Urothelium cell line (cell line): ENCODE results near the gene WDR72.
"Not testable (repeated sequence)": the region's sequence is repeated elsewhere in the genome, so short reads cannot be mapped to it uniquely, and the experiment has no call there.

Source experiments
- DNase-seq: peaks from one replicate; pipeline ENCODE4 v3.0.0; 2011; ENCODE audit warnings: low spot score, mixed read lengths
- FAIRE-seq: peaks from 2 replicates; lab custom pipeline; 2011; peaks lifted over from hg19 to GRCh38; lab: Jason Lieb, UNC

Gene WDR72

DNA sequence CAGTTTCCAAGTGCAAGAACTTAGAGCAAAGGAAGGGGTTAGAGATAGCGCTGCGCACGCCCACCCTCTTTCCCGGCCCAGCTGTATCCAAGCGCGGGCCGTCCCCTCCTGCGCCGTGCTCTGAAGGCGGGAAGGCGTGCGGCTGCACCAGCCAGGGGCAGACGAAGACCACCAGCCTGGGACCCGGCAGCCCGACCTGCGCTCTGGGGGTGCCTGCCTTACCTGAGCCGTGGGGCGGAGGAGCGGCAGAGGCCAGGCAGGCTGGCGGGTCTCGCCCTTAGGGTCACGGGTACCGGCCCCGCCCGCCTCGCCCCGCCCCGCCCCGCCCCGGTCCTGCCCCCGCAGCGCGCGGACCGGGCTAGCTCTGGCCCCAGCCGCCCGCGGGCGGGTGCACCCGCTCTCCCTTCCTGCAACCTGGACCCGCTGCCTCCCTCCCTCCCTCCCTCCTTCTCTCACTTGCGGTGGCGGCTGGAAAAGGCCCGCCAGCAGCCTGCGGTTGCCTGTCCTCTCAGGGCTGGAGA is at the start of gene WDR72:
WDR72 (minus strand) TSS at position 253 of the 521 bp plus-strand sequence. CDS start 26,514 bp downstream, outside the sequence.
- DNase-seq (no peak), FAIRE-seq (no peak)

DNA sequence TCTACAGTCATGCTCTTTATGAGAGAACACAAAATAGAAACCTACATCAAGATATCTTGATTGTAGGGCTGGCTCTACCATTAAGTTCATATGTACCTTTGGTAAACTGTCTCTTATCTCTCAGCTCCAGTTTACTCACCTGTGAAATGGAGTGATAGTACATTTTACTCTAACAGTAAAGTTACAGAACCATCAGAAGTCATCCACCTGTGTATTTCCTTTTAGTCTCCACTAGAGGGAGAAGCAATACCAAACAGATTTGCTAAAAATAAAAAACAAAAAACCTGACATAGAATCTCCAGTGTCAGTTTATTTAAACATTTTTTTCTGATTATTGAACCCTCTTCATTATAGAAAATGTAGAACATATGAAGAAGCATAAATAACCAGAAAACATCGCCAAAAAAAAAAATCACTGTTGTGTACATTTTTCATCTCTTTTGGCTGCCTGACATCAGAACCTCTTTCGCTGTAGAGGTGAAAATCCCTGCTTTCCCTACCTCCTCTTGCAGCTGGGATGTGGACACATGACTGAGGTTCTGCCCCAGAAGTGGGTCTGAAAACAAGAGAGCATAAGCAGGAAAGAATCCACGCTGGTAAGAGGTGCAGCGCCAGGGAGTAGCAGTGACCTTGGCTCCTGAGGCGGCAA is 48.7 kb upstream of the WDR72 start:
- DNase-seq, result no peak
- FAIRE-seq, result no peak

GRCh38 chr15:53807501-53807900 is 48.0 kb upstream of the WDR72 start:
- FAIRE-seq (no peak), DNase-seq (no peak)

DNA sequence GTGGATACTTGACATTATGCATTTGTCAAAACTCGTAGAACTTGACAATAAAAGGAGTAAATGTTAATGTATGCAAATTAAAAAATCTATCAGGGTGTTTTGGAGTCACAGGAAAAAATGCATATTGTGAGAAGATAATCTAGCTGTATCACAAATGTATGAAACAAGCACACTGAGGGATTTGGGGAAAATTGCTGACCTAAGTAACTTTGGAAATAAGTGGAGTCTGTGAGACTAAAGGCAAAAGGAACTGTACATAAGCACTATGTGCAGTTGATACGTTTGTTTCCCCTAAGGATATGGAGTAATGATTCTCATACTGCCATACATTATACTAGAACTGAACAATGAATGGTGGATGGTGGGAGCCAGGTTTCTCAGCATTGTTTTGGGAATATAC is 43.2 kb upstream of the WDR72 start:
- FAIRE-seq (no peak), DNase-seq (no peak)

- DNase-seq (no peak), FAIRE-seq (no peak)
Observed at GRCh38 chr15:53791581-53791980, 32.1 kb upstream of the WDR72 start.

DNA sequence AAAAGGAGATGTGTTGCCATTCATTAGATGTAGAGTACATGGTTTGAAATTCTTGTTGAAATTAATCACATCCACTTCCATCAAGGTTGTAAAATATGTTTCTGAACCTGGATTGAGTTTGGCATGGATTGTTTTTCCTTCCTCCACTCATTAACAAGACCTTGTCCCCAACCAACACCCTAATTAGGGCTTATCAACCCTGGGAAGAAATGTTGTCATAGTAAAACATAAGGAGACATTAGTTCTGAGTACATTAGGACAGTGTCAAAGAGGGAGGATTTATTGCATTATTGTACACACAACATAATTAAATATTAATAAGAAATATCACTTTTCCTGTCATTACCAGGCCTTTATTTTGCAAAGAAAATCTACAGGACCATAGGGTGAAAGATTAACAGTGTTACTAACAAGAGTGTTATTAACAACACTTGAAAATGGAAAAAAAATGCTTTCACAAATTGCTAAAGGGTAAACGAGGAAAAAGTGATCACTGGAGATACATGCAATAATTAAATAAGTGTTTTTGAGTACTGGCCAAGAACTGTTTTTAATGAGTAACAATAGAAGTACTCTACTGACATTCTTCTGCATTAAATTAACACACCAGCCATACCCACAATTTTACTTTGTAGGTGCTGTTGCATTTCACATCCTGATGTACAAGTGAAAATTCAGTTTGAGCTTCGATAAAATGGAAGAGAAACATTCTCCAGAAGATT is 30.4 kb upstream of the WDR72 start:
- FAIRE-seq, result no peak
- DNase-seq, result no peak

DNA sequence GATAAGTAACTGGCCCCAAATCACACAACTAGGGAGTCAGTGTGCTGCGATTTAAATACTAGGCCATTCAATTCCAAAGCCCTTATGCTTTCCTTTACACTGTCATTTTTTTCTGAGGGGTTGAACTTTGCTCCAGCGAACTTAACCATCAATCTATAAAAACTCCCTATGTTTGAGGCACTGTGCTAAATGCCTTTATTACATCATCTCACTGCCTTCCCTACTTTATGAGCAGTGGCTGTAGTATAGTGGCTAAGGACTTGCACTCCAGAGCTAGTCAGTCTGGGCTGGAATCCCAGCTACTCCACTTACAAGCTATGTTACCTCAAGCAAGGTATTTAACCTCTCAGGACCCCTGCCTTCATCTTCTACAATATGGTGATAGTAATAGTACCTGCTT is 26.9 kb upstream of the WDR72 start:
- FAIRE-seq, result no peak

DNA sequence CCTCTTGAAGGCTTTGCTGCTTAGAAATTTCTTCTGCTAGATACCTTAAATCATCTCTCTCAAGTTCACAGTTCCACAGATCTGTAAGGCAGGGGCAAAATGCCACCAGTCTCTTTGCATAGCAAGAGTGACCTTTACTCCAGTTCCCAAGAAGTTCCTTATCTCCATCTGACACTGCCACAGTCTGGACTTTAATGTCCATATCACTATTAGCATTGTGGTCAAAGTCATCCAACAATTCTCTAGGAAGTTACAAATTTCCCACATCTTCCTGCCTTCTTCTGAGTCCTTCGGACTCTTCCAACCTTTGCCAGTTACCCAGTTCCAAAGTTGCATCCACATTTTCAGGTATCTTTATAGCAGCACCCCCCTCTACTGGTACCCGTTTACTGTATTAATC is 25.8 kb upstream of the WDR72 start:
- DNase-seq, FAIRE-seq: not testable (repeated sequence)

More for the DNA sequence above, 26.9 kb upstream of the WDR72 start:
- DNase-seq, result no peak

DNA sequence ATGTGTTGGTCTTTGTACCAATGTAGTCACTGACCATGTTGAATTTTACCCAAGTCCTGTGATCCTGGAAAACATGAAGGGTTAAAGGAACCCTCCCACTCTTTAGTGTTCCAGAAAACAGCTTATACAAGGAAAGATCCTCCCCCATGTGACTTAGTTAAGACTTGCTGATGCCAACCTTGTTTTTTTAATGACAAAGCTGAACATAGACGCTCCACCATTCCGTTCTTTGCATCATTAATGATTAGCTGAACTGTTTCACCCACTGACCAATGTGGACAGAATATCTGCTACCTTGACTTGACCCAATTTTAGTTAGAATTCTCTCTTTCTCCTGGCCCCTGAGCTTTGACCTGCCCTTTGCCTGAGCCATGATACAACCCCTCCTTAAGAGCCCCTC is 3.5 kb upstream of the WDR72 start:
- DNase-seq, result no peak
- FAIRE-seq, result no peak

GRCh38 chr15:53758412-53758811 is 1.1 kb downstream of the WDR72 start:
- DNase-seq, result no peak
- FAIRE-seq, result no peak

GRCh38 chr15:53757906-53758305 is 1.6 kb downstream of the WDR72 start:
- no peak for FAIRE-seq

DNA sequence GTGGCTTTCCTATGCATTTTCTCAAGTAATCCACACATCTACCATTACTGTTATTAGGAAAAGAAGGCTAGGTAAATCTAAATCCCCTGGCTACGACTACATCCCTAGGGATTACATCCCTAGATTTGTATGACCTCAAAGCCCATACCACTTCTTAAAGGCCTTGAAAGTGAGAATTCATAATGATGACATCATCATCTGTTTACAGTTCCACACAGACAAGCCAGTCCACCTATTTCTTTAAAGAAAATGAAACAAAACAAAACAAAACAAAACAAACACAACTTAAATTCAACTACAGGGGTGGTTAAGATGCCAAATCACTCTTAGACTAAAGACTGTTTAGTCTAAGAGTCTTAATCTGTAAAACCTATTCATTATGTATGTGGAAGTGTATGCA is 5.7 kb downstream of the WDR72 start:
- DNase-seq (no peak), FAIRE-seq (no peak)

More at GRCh38 chr15:53757906-53758305, 1.6 kb downstream of the WDR72 start:
- DNase-seq, result no peak

- DNase-seq, result no peak
- FAIRE-seq, result no peak
Observed at GRCh38 chr15:53752406-53752805, 7.1 kb downstream of the WDR72 start.

DNA sequence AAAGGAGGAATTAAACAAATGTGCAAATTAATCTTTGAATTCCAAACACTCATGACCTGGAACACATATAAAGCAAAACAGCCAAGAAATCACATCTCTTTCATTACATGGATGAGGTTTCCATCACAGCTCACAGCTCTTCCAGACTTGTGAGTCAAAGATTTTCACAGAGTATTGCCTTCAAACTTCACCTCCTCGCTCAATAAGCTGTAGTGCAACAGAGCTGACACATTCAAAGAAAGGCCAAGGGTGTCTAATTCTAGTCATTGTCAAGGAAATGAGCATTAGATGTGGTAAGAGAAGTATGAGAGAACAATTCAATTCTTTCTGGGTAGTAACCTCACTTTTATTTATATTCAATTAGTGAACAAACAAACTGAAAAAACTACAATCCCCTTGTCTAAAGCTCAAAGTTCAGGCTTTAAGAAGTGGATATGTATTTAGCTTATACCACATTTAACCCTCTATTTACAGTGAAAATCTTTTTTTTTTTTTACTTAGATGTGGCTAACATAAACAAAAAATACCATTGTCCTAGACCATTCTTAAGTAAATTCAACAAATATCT is 11.9 kb downstream of the WDR72 start:
- DNase-seq (no peak), FAIRE-seq (no peak)

DNA sequence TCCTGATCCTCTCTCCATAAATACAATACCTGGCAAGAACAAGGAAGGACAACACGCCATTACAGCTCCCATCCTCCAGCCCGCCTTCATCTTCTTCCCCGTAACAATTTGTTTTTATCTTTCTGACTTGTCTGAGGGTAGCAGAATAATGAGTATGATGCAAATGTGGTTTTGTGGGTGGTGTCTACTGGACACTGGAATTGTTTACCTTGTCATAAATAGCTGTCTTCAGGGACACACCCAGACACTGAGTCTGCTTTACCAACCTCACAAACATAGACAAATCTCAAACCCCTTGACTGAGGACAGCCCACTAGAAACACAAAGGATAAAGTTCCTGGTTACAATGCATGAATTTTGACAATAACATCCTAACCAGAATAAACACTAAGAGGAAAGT is 13.4 kb downstream of the WDR72 start:
- FAIRE-seq (no peak), DNase-seq (no peak)

DNA sequence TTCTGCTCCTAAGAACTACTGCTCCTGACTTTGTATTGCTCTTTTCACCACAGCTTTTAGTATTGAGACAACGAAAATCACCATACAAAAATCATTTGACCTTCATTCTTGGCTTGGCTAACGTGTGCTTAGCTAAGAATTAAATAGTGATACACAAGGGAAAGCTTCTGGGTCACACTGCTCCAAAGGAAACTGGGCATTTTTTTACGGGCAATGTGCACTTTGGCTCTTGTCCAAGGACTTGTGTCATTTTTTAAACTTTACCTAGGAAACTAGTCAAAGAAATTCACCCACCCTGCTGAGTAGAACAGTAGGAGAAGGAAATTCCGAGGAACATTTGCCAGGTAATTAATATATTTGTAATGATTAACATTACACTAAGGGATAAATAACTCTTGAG is 19.8 kb downstream of the WDR72 start:
- FAIRE-seq, result no peak
- DNase-seq, result no peak

DNA sequence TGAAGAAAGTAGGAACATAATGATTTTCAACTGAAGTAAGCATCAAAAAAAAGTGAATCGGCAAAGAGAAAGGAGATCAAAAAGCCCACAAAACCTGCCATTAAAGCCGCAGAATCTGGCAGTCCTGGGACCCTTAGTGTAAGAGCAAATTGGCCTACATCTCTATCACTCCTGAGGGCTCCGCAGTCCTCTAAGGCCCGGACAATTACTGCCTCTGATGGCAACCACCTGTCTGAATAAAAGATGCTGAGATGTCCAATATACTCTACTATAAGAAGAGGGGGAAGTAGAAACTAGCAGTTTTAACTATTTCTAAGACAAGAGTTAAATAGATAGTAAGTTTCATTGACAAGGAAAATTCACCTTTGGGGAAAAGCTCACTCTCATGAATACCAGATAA is 20.3 kb downstream of the WDR72 start:
- DNase-seq (no peak), FAIRE-seq (no peak)

DNA sequence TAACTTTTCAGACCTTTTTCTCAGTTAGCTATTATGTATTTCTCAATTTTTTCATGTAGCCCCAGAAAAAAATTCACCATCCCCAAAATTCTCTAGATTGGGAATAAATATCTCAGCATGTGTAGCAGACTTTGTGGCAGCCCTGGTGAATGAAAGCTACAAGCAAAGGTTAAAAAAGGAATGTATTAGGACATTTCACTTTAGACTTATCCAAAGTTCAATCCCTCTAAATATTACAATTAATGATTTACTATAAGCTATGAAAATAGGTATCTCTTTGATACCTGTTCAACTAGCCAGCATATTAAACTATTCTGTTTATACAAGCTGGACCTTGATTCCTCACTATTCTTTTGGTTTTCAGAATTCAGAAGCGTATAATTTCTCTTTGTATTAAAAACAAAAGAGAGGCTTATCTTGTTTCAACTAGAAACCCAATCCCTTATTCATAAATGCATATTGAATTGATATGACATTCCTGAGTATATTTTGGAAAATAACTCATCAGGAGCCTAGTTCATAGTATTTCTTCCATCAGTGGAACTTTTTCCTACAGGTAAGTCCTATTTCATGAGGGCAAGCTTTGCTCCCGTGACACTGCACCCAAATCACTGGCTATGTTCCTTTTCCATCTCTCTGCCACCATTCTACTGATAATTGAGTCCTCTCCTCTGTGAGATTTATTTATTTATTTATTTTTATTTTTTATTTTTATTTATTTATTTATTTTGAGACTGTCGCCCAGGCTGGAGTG is 38.0 kb downstream of the WDR72 start:
- FAIRE-seq (no peak), DNase-seq (no peak)

- FAIRE-seq (no peak), DNase-seq (no peak)
Observed at GRCh38 chr15:53716909-53717876, 42.3 kb downstream of the WDR72 start.

DNA sequence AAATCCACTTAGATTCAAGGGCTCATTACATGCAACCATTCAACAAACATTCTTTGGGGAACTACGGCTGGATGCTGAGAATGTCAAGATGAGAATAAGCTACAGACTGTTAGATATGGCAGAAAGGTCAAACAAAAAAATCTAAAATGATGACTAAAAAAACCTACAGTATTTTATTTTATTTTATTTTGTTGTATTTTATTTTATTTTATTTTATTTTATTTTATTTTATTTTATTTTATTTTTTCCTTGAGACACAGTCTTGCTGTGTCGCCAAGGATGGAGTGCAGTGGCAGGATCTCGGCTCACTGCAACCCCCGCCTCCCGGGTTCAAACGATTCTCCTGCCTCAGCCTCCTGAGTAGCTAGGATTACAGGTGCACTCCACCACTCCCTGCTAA is 46.2 kb downstream of the WDR72 start:
- no peak for DNase-seq
- no peak for FAIRE-seq
